ENCODE results near the gene SRSF3.
A peak's percentile ranks its signal among the peaks of the same experiment; 100 is the strongest.

Gene SRSF3

GRCh38 chr6:36633370-36633769, 39.2 kb downstream of the SRSF3 start:
- no peak overlapping the region for H3K4me3 ChIP-seq
- TF ChIP-seq, protein P1, sequence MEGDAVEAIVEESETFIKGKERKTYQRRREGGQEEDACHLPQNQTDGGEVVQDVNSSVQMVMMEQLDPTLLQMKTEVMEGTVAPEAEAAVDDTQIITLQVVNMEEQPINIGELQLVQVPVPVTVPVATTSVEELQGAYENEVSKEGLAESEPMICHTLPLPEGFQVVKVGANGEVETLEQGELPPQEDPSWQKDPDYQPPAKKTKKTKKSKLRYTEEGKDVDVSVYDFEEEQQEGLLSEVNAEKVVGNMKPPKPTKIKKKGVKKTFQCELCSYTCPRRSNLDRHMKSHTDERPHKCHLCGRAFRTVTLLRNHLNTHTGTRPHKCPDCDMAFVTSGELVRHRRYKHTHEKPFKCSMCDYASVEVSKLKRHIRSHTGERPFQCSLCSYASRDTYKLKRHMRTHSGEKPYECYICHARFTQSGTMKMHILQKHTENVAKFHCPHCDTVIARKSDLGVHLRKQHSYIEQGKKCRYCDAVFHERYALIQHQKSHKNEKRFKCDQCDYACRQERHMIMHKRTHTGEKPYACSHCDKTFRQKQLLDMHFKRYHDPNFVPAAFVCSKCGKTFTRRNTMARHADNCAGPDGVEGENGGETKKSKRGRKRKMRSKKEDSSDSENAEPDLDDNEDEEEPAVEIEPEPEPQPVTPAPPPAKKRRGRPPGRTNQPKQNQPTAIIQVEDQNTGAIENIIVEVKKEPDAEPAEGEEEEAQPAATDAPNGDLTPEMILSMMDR (IDR thresholded peaks at IDR 0.05): no peak
- H3K27ac ChIP-seq: no peak overlapping the region
- DNase-seq (ENCODE audit: low spot score): no peak

DNA sequence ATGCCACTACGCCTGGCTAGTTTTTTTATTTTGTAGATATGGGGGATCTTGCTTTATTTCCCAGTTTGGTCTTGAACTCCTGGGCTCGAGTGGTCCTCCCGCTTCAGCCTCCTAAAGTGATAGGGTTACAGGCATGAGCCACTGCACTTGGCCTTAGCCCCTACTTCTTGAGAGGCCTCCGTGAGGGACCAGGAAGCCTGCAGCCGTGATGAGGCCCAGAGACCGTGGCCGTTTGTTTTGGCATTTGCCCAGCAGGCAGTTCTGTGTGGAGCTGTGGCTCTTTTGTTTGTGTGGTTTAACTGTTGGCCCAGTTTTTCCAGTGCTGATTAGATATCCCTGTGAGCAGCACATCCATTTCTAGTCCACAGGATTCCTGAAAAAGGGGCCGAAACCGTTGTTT, 39.8 kb downstream of the SRSF3 start:
- H3K4me3 ChIP-seq: no peak overlapping the region
- DNase-seq (ENCODE audit: low spot score): no peak
- peak overlapping the region; percentile 41 to 53 for H3K27ac ChIP-seq
- TF ChIP-seq, protein P1 (IDR thresholded peaks at IDR 0.05): no peak

DNA sequence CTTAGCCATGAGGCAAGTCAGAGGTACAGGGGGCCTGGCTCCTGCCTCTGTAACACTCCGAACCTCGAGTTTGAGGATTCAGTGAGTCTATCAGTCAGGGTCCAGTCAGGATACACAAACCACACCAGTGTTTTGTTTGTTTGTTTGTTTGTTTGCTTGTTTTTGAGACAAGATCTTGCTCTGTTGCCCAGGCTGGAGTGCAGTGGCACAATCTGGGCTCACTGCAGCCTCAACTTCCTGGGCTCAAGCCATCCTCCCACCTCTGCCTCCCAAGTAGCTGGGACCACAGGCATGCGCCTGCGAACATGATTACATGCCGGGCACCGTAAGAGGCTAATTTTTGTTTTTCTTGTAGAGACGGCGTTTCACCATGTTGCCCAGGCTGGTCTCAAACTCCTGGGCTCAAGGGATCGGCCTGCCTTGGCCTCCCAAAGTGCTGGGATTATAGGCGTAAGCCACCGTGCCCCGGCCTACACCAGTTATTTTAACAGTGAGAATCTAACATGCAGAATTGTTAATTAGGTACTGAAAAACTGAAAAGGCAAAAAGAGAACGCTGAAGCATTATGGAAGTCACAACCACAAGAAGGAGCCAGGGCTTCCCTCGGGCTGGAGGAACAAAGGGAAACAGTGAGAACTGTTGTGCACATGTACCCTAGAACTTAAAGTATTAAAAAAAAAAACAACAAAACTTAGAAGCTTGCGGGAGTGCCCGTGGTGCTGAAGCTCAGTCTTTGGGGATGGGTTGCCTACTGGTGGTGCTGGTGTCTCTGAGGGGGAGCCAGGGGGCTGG, 40.4 kb downstream of the SRSF3 start:
- TF ChIP-seq, protein P1 (IDR thresholded peaks at IDR 0.05): no peak
- DNase-seq (ENCODE audit: low spot score): no peak
- Histone ChIP-seq H3K27ac (peak overlapping the region; percentile 41 to 53), H3K4me3 (no peak overlapping the region)

- Histone ChIP-seq H3K27ac (no peak overlapping the region), H3K4me3 (no peak overlapping the region)
- no peak for DNase-seq (ENCODE audit: low spot score)
- TF ChIP-seq, protein P1 (IDR thresholded peaks at IDR 0.05): no peak
These were observed 42.1 kb downstream of the SRSF3 start for GRCh38 chr6:36636283-36636682.

DNA sequence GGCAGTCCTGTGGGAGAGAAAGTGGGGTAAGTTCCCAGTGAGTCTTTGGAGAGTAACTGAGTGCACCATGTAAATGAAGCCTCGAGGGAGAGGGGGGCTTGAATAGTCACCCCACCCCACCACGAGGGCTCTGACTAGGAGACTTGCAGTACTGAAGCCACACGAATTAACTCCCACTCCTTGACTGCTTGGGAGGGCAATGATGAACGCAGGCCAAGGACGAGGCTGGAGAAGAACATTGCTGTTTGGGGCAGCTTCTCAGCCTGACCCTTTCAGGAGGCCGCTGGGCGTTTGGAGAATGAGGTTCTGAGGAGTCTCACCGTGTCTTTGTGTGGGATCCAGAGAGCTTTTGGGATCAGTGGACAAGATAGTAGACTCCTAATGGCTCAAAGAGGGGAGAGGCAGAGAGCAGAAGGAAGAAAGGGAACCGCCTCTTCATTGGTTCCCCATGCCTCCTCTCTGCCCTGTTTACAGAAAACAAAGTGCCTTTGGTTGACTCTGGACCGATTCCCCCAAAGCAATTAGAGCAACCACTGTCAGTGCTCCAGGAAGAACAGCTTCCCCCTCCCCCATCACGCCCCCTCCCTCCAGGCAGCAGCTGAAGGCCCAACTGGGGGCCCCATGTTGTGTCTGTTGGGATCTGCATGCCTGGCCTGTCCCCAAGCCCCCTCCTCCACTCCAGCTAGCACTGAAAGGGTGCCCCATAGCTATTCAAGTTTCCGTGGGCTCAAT, 42.7 kb downstream of the SRSF3 start:
- TF ChIP-seq, protein P1 (IDR thresholded peaks at IDR 0.05): no peak
- DNase-seq (ENCODE audit: low spot score): no peak
- Histone ChIP-seq H3K4me3 (no peak overlapping the region), H3K27ac (no peak overlapping the region)

DNA sequence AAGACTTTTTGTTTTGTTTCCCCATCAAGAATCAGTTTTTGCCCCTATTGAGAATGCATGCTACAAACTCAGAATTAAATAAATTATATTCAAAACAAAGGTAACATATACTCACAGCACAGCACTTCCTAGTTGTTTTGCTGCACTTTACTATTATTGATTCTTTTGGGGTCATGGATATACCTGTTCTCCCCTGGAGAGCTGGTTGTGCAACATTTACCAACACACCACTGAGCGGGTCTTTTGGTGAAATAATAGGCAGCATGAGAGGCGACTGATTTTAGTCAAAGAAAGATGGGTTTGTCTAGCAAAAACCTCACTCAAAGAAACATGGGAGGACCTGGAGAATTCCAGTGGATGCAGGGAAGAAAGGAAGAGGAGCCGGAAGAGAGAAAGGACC, 44.4 kb downstream of the SRSF3 start:
- Histone ChIP-seq H3K27ac (no peak overlapping the region), H3K4me3 (no peak overlapping the region)
- DNase-seq (ENCODE audit: low spot score): no peak
- TF ChIP-seq, protein P1 (IDR thresholded peaks at IDR 0.05): no peak
